ENCODE data around the gene HOXC9.

HOXC9 gene

DNA sequence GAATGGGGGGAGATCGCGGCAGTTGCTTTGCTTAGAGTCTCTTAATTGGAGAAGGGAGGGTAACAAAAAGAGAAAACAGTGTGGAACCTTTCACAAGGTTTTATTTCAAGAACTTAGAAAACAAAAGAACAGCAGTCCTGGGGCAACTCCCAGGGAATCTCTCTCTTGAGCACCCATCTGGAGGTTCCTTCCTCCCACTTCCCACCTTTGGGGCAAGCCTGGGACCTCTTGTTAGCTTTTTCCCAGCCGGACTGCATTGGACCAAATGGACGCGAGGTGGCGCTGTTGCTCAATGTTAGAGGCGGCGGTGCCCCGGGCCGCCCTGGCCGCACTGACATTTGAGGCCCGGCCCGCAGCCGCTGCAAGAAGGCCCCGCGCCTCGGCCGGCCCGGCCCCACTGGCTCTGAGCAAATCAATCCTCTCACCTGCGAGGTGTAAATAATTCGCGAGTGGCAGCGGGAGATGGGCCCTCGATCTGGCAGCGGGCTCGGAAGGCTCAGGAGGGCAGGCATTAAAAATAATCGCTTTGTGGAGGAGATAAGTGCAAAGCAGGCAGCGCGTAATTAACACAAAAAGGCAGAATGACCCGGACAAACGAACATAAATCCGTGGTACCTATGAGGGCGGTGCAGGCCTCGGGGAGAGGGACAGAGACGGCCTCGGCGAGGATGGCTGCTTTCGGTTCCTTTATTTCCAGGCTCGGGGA, 6.0 kb downstream of the HOXC9 start (continued):
- TF ChIP-seq ZNF501 (tag by site-specific recombination; IDR thresholded peaks at IDR 0.05) (peak; percentile 47; the same call in 1 of the 2 replicates), ZNF629 (tag by site-specific recombination; IDR thresholded peaks at IDR 0.05) (peak; percentile 36; the same call in 1 of the 2 replicates), BCL11B (tag by site-specific recombination; IDR thresholded peaks at IDR 0.05; ENCODE audit: low read depth) (peak; percentile 91; the same call in 1 of the 2 replicates), PATZ1 (tag by site-specific recombination; IDR thresholded peaks at IDR 0.05) (peak; percentile 41), ZNF843 (tag by site-specific recombination; IDR thresholded peaks at IDR 0.05) (0 out of 2 replicates have a peak, but pooled peaks have one; percentile 37), ZNF10 (tag by site-specific recombination; IDR thresholded peaks at IDR 0.05) (no peak), ELK4 (IDR thresholded peaks at IDR 0.05; ENCODE audit: borderline replicate concordance, low read depth, low read length) (no peak), ZEB2 (tag by site-specific recombination; IDR thresholded peaks at IDR 0.05) (peak; percentile 82), ZNF138 (tag by site-specific recombination; IDR thresholded peaks at IDR 0.05; ENCODE audit: borderline replicate concordance) (no peak), ZNF488 (tag by site-specific recombination; IDR thresholded peaks at IDR 0.05) (no peak), KLF1 (tag by site-specific recombination; IDR thresholded peaks at IDR 0.05) (0 out of 2 replicates have a peak, but pooled peaks have one; percentile 18), ZNF223 (tag by site-specific recombination; IDR thresholded peaks at IDR 0.05) (no peak), ZBTB8A (tag by site-specific recombination; IDR thresholded peaks at IDR 0.05) (peak; percentile 79), ZSCAN30 (tag by site-specific recombination; IDR thresholded peaks at IDR 0.05) (peak; percentile 91), ZNF24 (tag by site-specific recombination; IDR thresholded peaks at IDR 0.05) (no peak), ATF2 (tag by site-specific recombination; IDR thresholded peaks at IDR 0.05; ENCODE audit: low read depth) (no peak), ZBTB49 (tag by site-specific recombination; IDR thresholded peaks at IDR 0.05; ENCODE audit: low read depth) (no peak), ZFP3 (tag by site-specific recombination; IDR thresholded peaks at IDR 0.05; ENCODE audit: low read depth) (no peak)
- TF ChIP-seq, protein P1, sequence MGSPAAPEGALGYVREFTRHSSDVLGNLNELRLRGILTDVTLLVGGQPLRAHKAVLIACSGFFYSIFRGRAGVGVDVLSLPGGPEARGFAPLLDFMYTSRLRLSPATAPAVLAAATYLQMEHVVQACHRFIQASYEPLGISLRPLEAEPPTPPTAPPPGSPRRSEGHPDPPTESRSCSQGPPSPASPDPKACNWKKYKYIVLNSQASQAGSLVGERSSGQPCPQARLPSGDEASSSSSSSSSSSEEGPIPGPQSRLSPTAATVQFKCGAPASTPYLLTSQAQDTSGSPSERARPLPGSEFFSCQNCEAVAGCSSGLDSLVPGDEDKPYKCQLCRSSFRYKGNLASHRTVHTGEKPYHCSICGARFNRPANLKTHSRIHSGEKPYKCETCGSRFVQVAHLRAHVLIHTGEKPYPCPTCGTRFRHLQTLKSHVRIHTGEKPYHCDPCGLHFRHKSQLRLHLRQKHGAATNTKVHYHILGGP (tag by site-specific recombination; IDR thresholded peaks at IDR 0.05): no peak

Measured in HEK293 (cell line).